Eye (tissue), 1 donor: ENCODE measurements around the gene ZNF850.
"Not testable (repeated sequence)": the region's sequence is repeated elsewhere in the genome, so short reads cannot be mapped to it uniquely, and the experiment has no call there.

Experiments used
- DNase-seq: peaks from one replicate; pipeline ENCODE4 v3.0.0-alpha.2; 2015

ZNF850 gene

DNA sequence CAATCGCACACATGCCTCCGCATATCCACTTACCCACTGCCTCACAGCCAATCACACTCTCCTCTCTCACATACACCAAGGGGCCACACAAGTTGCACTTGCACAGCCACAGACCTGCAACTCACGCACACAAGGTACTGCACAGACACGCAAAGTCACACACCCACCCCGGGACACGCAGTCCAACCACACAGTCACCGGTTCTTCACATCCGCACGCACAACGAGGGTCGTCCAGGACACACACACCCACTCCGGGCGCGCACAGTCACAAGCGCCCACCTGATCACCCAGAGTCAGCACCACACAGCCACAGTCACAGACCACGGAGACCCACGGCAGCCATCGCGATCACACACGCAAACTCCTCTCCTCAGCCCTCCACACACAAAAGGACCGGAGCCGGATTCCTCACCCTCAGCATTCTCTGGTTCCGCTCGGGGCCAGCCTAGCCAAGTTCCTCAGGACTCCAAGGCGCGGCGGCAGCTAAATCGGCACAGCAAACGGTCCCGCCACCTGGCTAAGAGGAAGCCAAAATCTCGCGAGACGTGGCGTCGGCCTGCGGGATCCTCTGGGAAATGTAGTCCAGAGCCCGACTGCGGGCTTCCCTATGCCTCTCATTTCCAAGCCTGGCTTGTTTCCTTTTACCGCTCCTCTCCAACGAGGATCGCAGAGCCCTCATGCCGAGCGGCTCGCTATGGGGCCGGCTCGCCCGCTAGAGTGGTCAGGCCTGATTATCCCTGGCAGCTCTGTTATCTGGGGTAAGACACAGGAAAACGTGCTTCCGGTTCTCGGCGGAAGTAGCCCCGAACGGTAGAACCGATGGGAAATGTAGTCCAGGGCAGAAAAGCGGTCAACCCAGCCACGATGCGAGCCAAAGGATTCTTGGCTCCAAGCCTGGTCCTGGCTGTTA is at the start of gene ZNF850:
Gene ZNF850, minus strand, starts transcription at position 497 of the 912 bp plus-strand sequence. CDS start 10,201 bp downstream, outside the sequence.
- peak; percentile 99 for DNase-seq

DNA sequence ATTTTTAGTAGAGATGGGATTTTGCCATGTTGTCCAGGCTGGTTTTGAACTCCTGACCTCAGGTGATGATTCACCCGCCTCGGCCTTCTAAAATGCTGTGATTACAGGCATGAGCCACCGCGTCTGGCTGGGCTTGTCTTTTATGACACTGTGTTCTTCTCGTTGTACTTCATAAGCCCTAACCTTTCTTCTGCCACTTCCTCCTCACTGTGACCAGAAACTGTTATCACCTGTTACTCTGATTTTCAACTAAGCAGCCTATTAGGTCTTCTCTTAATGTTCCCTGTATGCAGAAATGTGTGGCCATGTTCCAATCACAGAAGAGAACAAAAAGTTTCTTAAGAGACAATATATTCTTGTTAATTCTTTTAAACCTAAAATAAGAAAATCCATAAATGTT is 49.2 kb upstream of the ZNF850 start:
- DNase-seq, result no peak

DNA sequence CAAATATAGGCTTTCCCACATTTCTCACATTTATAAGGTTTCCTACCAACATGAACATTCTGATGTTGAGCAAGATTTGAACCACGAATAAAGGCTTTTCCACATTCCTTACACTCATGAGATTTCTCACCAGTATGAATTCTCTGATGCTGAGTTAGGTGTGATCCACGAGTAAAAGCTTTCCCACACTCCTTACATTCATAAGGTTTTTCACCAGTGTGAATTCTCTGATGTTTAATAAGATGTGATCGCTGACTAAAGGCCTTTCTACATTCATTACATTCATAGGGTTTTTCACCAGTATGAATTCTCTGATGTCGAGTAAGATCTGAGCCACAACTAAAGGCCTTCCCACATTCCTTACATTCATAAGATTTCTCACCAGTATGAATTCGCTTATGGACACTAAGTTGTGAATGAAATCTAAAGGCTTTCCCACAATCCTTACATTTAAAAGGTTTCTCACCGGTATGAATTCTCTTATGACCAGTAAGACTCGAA is 46.6 kb upstream of the ZNF850 start:
- DNase-seq, result no peak

DNA sequence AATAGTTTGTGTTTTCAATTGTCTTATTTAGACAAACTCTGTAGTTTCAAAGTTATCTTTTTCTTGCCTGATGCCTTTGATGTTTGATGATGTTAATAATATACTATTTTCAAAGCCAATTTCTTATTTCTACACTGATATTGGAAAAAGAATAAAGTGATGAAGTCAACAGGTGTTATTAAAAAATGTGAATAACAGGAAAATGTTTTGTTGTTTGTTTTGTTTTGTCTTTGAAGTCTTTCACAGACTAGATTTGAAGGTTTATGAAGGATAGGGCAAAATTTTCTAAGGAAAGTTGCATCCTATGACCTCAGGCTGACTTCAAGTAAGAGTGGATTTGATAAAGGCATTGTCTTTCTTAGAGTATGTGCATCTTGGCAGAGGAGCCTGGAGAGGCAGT is 34.4 kb upstream of the ZNF850 start:
- no peak for DNase-seq

DNA sequence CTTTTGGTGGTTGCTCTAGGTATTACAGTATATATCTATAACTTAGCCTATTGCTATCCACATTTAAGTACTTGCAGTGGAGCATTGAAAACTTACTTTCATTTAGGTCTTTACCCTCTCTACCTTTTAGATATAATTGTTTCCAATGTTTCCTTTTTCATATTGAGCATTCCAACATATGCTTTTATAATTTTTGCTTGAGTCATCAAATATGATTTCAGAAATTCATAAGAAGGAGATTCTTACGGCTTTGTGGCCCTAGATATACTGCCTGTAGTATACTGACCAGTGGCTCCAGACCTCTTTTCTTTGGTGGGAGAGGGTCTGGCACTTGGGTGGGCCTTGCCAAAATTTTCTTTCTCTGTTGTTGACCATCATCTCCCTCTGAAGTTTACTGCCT is 32.8 kb upstream of the ZNF850 start:
- DNase-seq, result no peak

DNA sequence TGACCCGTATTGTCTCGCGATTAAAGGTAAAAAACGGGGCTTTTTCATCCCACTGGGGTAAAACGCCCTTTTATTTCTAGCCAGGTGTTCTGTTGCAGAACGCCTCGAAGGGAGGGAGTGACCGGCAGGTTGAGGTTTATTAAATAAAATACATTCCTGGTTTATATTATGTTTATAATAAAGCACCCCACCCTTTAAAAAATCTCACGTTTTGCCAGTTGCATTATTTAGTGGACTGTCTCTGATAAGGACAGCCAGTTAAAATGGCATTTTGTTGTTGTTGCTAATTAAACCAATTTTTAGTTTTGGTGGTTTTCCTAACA is 25.1 kb upstream of the ZNF850 start:
- DNase-seq, result no peak

DNA sequence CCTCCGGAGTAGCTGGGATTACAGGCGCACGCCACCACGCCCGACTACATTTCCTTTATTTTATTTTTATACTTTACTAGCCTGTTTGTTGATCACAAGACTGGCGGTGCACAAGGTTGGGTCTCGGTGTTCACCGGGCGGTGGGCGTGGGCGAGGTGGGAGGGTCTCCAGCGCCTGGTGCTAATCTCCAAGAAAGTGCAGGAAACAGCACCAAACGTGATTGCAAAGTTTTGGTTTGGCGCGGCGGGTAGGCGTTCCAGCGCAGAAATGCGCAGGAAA is 24.0 kb upstream of the ZNF850 start:
- no peak for DNase-seq

DNA sequence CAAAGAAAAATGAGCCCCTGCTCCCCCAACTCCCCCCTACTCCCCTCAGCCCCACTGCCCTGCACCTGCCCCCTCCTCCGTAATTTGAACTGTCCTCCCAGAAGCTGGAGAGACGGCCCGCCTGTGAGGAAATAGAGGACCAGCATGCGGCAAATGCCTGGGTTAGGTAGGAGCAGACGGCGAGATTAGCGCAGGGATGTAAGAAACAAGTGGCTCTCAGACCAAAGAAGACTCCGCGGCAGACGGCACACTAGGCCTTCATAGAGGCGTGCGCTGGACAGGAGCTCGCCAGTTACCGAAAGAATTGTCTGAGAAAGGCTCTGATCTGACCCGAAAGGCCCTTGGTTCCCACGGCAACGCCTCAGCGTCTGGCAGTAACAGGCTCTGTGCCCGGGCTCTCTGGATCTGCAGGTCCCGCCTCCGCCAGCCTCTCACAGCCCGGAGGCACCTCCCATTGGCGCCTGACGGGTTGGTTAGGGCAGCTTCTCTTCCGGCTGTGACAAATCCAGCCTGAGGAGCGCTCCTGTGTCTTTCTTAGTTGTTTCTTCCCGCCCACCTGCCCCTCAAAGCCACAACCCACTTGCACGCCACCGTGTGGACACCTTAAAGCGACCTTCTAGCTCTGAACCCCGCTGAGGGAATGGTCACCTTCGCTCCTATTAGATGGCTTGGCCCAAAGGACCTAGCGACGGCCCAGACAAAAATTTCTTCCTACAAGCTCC is 19.0 kb upstream of the ZNF850 start:
- DNase-seq, result peak; percentile 62

DNA sequence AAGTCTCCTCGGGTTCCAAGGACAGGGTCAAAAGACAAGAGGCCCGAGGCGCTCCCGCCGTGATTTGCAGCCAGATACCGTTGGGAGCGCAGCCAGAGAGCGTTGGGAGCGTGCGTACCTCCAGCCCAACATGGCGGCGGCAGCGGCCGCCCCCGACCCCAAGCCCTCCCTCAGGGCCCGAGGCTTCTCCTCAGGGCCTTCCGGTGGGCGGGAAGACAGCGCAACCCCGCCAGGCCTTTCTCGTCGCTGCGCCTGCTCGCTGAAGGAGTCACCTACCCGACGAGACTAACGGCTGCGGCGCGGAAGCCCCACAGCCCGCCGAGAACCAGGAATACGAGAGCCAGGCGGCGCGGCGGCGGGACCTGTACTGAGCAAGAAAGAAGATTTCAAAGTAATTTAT is 3.2 kb upstream of the ZNF850 start:
- peak; percentile 69 for DNase-seq

DNA sequence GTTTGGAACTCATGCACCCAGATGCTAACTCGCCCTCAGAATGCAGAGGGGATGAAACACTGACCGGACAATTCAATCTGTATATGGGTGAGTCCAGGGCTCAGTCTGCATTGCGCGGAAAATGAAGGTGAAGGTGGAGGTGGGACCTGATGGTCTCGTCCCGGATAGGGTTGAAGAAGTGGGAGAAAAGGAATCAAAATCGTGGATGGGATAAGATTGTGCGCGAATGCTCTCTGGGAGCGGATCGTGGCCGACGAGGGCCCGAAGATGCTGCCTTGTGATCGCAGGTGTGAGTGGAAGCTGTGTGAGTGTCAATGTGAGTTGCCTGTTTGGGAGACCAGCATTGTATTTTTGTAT is 594 bp upstream of the ZNF850 start:
- DNase-seq, result no peak

DNA sequence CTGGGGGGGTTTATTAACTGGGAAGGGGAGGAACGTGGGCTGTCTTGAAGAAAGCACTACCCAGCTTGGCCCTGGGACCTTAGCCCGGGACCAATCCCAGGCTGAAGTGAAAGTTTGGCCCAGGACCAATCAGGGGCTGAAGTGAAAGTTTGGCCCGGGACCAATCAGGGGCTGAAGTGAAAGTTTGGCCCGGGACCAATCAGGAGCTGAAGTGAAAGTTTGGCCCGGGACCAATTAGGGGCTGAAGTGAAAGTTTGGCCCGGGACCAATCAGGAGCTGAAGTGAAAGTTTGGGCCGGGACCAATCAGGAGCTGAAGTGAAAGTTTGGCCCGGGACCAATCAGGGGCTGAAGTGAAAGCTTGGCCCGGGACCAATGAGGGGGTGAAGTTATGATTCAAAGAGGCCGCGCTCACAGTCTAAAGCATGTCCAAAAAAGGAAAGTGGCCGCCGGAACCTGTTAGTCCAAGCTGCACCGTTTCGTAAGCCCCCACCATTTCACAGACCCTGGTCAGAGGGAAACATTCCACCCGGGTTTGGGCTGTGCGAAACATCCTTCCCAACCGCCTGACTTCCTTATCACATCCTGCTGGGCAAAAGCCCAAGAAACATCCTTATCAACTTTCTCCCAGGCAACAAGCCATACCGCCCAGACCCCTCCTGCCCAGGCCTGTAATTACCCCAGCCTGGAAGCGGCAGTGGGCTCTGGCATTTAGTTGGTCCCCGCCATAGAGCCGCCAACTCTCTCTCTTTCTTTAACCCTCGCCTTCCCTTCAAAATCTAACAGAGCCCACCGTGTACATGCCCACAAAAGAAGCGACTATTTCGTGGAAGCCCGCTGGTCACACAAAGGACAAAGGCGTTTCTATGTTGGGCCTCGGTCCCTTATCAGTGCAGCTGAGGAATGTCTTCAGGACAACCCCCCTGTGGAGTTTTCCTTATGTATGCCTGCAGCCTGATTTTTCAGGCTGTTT is 1.1 kb downstream of the ZNF850 start:
- peak; percentile 78 for DNase-seq

DNA sequence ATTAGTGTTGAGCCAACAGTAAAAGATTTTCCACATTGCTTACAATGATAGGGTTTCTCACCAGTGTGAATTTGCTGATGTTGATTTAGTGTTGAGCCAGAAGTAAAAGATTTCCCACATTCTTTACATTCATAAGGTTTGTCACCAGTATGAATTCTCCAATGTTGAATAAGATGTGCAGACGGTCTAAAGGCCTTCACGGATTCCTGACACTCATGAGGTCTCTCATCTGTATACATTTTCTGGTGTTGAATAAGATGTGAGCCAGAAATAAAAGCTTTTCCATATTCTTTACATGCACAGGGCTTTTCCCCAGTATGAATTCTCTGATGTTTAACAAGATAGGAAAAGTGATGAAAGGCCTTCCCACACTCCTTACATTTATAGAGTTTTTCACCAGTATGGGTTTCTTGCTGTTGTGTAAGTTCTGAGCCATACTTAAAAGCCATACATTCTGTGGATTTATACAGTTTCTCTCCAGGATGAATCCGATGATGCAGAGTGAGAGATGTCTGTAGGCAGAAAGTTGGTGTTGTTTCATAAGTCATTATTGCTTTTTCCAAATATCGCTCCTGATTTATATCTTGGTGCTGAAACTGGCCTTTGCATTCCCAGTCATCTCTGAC is 22.4 kb downstream of the ZNF850 start:
- no peak for DNase-seq

DNA sequence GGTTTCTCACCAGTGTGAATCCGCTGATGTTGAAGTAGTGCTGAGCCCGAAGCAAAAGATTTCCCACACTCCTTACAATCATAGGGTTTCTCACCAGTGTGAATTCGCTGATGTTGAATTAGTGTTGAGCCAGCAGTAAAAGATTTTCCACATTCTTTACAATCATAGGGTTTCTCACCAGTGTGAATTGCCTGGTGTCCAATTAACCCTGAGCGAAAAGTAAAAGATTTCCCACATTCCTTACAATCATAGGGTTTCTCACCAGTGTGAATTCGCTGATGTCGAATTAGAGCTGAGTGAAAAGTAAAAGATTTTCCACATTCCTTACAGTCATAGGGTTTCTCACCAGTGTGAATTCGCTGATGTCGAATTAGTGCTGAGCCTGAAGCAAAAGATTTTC is 23.0 kb downstream of the ZNF850 start:
- not testable (repeated sequence) for DNase-seq

DNA sequence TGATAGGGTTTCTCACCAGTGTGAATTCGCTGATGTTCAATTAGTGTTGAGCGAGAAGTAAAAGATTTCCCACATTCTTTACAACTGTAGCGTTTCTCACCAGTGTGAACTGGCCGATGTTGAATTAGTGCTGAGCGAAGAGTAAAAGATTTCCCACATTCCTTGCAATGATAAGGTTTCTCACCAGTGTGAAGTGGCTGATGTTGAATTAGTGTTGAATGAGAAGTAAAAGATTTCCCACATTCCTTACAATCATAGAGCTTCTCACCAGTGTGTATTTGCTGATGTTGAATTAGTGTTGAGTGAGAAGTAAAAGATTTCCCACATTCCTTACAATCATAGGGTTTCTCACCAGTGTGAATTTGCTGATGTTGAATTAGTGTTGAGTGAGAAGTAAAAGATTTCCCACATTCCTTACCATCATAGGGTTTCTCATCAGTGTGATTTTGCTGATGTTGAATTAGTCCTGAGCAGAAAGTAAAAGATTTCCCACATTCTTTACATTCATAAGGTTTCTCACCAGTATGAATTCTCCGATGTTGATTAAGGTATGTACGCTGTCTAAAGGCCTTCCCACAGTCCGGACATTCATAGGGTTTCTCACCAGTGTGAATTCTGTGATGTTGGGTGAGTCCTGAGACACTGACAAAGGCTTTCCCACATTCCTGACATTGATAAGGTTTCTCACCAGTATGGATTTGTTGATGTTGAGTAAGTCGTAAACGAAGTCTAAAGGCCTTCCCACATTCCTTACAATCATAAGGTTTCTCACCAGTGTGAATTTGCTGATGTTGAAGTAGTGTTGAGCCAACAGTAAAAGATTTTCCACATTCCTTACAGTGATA is 24.0 kb downstream of the ZNF850 start:
- DNase-seq, result no peak

DNA sequence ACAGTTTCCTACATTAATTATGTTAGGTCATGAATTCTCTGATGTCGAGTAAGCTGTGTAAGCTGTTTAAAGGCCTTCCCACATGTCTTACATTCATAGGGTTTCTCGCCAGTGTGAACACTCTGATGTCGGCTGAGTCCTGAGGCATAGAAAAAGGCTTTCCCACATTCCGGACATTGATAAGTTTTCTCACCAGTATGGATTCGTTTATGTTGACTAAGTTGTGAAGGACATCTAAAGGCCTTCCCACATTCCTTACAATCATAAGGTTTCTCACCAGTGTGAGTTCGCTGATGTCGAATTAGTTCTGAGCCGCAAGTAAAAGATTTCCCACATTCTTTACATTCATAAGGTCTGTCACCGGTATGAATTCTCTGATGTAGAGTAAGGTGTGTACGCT is 24.9 kb downstream of the ZNF850 start:
- DNase-seq, result no peak

DNA sequence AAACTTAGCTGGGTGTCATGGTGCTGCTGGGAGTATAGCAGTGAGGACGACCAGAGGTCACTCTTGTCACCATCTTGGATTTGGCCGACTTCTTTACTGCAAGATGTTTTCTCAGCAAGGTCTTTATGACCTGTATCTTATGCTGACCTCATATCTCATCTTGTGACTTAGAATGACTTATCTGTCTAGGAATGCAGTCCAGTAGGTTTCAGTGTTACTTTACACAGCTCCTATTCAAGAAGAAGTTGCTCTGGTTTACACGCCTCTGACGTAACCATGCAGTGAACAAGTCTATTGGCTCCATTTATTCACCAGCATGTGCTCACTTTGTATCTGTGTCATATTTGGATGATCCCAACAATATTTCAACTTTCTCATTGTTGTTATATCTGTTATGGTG is 26.7 kb downstream of the ZNF850 start:
- no peak for DNase-seq

DNA sequence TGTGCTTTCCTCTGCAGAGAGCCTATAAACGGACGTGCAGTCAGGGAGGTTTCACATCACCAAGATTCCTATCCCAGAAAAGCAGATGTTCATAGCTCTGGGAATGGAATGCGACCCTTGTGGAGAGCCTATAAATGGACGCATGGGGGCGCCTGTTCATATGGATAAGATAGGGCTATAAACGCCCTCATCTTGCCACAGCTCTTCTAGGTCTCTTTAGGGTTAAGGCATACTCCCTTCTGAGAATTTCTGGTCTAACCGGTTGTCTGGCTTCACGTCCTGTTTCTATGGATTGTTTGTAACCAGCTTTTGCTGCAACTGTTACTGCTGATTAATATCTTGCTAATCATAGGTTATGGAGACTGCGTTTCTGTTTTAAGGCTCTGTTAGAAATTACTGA is 36.4 kb downstream of the ZNF850 start:
- DNase-seq, result not testable (repeated sequence)

DNA sequence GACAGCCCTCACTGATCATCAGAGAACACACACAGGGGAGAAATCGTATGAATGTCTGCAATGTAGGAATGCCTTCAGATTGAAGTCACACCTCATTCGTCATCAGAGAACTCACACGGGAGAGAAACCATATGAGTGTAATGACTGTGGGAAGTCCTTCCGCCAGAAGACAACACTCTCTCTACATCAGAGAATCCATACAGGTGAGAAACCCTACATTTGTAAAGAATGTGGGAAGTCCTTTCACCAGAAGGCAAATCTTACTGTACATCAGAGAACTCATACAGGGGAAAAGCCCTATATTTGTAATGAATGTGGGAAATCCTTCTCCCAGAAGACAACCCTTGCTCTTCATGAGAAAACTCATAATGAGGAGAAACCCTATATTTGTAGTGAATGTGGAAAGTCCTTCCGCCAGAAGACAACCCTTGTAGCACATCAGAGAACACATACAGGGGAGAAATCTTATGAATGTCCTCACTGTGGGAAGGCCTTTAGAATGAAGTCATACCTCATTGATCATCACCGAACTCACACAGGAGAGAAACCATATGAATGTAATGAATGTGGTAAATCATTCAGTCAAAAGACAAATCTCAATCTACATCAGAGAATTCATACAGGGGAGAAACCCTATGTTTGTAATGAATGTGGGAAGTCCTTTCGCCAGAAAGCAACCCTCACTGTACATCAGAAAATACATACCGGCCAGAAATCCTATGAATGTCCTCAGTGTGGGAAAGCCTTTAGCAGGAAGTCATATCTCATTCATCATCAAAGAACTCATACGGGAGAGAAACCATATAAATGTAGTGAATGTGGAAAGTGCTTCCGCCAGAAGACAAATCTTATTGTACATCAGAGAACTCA is 52.7 kb downstream of the ZNF850 start:
- no peak for DNase-seq

DNA sequence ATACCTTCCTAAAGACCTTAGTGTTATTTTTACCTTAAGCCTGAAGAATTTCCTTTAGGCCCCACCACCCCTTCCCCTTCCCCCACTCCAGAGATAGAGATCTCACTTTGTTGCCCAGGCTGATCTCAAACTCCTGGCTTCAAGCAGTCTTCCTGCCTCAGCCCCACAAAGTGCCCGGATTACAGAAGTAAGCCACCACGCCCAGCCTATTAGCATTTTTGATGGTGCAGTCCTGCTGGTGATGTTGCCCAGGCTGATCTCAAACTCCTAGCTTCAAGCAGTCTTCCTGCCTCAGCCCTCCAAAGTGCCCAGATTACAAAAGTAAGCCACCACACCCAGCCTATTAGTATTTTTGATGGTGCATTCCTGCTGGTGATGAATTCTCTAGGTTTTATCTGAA is 63.2 kb downstream of the ZNF850 start:
- no peak for DNase-seq

DNA sequence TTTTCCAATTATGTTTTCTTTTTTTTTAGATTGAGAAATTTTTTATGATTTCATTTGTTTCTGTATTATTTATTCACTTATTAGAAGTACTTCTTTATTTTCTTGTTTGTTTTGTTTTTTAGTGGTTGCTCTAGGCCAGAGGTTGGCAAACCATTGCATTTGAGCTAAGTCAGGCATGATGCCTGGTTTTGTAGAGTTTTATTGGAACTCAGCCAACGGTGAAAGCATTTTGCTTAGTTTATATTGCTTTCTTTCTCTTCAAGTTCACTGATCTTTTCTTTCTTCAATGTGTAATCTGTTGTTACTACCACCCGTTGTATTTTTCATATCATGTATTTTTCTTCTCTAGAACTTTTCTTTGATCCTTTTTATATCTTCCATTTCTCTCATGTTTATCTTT is 65.5 kb downstream of the ZNF850 start:
- DNase-seq, result no peak

DNA sequence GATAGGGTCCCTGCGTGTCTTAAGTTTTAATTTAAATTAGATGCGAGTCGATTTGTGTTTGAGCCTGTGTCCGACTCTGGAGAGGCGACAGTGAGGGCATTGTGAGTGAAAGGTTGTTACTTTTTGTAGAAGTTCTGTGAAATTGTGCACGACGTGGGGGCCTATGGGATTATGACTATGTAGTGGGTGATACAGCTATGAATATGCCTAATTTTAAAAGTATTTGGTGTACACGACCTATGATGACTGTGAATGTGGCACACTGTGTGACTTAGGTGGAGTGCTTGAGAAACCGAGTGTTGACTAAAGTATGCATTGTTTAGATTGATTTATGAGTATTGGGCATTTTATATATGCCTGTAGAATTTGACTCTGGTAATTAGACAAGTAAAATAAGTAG is 84.5 kb downstream of the ZNF850 start:
- DNase-seq, result no peak
